HepG2 (cell line): ENCODE results near the gene VPS9D1. TPM values are rescaled to one million over a fixed set of nuclear protein-coding genes. Genes with fewer than 3 reads are reported as not detected.
A peak's percentile ranks its signal among the peaks of the same experiment; 100 is the strongest.

ENCODE experiments used
- ATF7 ChIP-seq, 2 experiments: fragments of 450-650 bp in 1 of 2; sonication (generic) in 1 of 2; formaldehyde crosslinking in 1 of 2; IDR thresholded peaks; 2 replicates each; pipeline versions ENCODE4 v1.4.0 to v1.6.1; 2016 to 2020; ENCODE audit warnings: antibody characterized with exemption in 1 of 2, mild to moderate bottlenecking in 1 of 2, missing genetic modification reagents in 1 of 2
- BCL6 ChIP-seq: IDR thresholded peaks from 2 replicates; pipeline ENCODE4 v1.6.1; 2016; ENCODE audit warnings: missing genetic modification reagents, missing compliant biosample characterization
- ELF3 ChIP-seq: IDR thresholded peaks from 2 replicates; pipeline ENCODE4 v1.6.1; 2016; ENCODE audit warnings: missing genetic modification reagents, missing compliant biosample characterization
- ISL2 ChIP-seq: sonication (generic); formaldehyde crosslinking; IDR thresholded peaks from 2 replicates; pipeline ENCODE4 v1.5.0; 2020; ENCODE audit warnings: missing genetic modification reagents
- ZC3H4 ChIP-seq: sonication (generic); formaldehyde crosslinking; IDR thresholded peaks from 2 replicates; pipeline ENCODE4 v1.4.0; 2020; ENCODE audit warnings: missing genetic modification reagents, borderline replicate concordance
- ZFX ChIP-seq: sonication (generic); formaldehyde crosslinking; IDR thresholded peaks from 2 replicates; pipeline ENCODE4 v1.4.0; 2020; ENCODE audit warnings: mild to moderate bottlenecking, low read depth, missing genetic modification reagents, moderate library complexity
- ZNF230 ChIP-seq: sonication (generic); formaldehyde crosslinking; IDR thresholded peaks from 2 replicates; pipeline ENCODE4 v1.4.0; 2020; ENCODE audit warnings: mild to moderate bottlenecking, missing genetic modification reagents
- ZNF235 ChIP-seq: sonication (generic); formaldehyde crosslinking; IDR thresholded peaks from 2 replicates; pipeline ENCODE4 v1.8.1; 2023; ENCODE audit warnings: mild to moderate bottlenecking, missing genetic modification reagents, borderline replicate concordance
- ZNF282 ChIP-seq: fragments of 450-650 bp; IDR thresholded peaks from 2 replicates; pipeline ENCODE4 v1.6.1; 2018; ENCODE audit not compliant: partially characterized antibody
- ZNF335 ChIP-seq: sonication (generic); formaldehyde crosslinking; IDR thresholded peaks from 2 replicates; pipeline ENCODE4 v1.4.0; 2020; ENCODE audit warnings: missing genetic modification reagents
- ZNF33B ChIP-seq: sonication (generic); formaldehyde crosslinking; IDR thresholded peaks from 2 replicates; pipeline ENCODE4 v1.5.1; 2020; ENCODE audit warnings: mild to moderate bottlenecking, missing genetic modification reagents
- ZNF382 ChIP-seq: sonication (generic); formaldehyde crosslinking; IDR thresholded peaks from 2 replicates; pipeline ENCODE4 v1.5.0; 2020; ENCODE audit warnings: missing genetic modification reagents, mild to moderate bottlenecking, borderline replicate concordance
- ZSCAN12 ChIP-seq: sonication (generic); formaldehyde crosslinking; IDR thresholded peaks from 2 replicates; pipeline ENCODE4 v1.9.0; 2021; ENCODE audit warnings: mild to moderate bottlenecking, missing genetic modification reagents
- ZSCAN31 ChIP-seq: sonication (generic); formaldehyde crosslinking; IDR thresholded peaks from 2 replicates; pipeline ENCODE4 v1.5.0; 2020; ENCODE audit warnings: low read depth, mild to moderate bottlenecking, missing genetic modification reagents
- polyA plus RNA-seq, 8 experiments: library from polyadenylated mRNA; depleted of rRNA in 3 of 8; stranded (reverse) in 7 of 8; unstranded in 1 of 8; fragments of >200 nt; fragmentation: Illumina TruSeq in 4 of 8; extraction: Trizol in 4 of 8; gene quantifications; 2 replicates each; pipeline versions ENCODE4 v1.2.1 to v1.2.3, GENCODE V29; 2011 to 2016; ENCODE audit warnings: low read depth in 4 of 8, missing spikeins in 1 of 8, mixed read lengths in 1 of 8; ENCODE audit not compliant: insufficient read depth in 1 of 8
- total RNA-seq, 5 experiments: library from RNA; depleted of rRNA; stranded (reverse); fragments of >200 nt; fragmentation: Illumina TruSeq; extraction: Trizol; gene quantifications; 2 replicates each; pipeline ENCODE4 v1.2.3, GENCODE V29; 2016; ENCODE audit warnings: low read depth in 1 of 5
- TF ChIP-seq, protein P1 (sequence below), 2 experiments: IDR thresholded peaks; 2 replicates each; pipeline ENCODE4 v1.6.1; 2011 to 2012; ENCODE audit warnings: low read length in 2 of 2, borderline replicate concordance in 1 of 2, low read depth in 1 of 2, mild to moderate bottlenecking in 1 of 2, moderate library complexity in 1 of 2
- TF ChIP-seq, protein P2 (sequence below): IDR thresholded peaks from 2 replicates; pipeline ENCODE4 v1.6.1; 2016; ENCODE audit warnings: missing biosample characterization, missing genetic modification reagents, low read depth
- TF ChIP-seq, protein P3 (sequence below): conservative IDR thresholded peaks from 2 replicates; pipeline ENCODE4 v1.6.1; 2018; ENCODE audit warnings: missing genetic modification reagents
- TF ChIP-seq, protein P4 (sequence below): sonication (generic); formaldehyde crosslinking; IDR thresholded peaks from 2 replicates; pipeline ENCODE4 v1.5.0; 2020; ENCODE audit warnings: missing genetic modification reagents
- TF ChIP-seq, protein P5 (sequence below): sonication (generic); formaldehyde crosslinking; IDR thresholded peaks from 2 replicates; pipeline ENCODE4 v1.8.1; 2023; ENCODE audit warnings: mild to moderate bottlenecking, missing genetic modification reagents

The VPS9D1 gene
- total and polyA plus RNA-seq, 2 of the 13 experiments (the other 11 are each of a cell fraction or from before 2014, with no cell fraction given) = 10.1 to 13.2 TPM

DNA sequence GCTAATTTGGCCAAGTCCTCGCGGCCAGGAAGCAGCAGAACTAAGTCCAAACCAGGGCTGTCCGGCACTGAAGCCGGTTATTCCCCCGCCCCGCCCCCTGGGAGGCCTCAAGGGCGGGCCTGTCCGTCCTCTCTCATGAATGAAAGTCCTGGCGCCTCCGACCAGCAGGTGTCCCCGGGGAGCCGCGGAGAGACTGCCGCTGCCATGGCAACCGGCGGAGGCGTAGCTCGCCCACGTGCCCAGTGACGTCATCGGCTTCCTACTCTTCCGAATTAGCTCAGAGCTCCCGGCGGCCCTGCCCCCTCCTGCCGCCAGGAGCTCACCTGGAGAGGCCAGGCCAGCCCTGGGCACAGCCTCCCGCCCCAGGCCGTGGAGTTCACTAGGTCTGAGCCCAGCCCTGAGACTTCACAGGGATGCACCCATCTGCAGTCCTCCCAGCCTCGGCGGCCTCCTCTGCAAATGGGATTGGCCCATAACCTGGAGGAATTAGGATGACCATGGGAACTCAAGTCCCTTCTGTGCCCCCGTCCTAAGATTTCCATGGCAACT, 20.5 kb downstream of the VPS9D1 start (continued):
- TF ChIP-seq, protein P1, sequence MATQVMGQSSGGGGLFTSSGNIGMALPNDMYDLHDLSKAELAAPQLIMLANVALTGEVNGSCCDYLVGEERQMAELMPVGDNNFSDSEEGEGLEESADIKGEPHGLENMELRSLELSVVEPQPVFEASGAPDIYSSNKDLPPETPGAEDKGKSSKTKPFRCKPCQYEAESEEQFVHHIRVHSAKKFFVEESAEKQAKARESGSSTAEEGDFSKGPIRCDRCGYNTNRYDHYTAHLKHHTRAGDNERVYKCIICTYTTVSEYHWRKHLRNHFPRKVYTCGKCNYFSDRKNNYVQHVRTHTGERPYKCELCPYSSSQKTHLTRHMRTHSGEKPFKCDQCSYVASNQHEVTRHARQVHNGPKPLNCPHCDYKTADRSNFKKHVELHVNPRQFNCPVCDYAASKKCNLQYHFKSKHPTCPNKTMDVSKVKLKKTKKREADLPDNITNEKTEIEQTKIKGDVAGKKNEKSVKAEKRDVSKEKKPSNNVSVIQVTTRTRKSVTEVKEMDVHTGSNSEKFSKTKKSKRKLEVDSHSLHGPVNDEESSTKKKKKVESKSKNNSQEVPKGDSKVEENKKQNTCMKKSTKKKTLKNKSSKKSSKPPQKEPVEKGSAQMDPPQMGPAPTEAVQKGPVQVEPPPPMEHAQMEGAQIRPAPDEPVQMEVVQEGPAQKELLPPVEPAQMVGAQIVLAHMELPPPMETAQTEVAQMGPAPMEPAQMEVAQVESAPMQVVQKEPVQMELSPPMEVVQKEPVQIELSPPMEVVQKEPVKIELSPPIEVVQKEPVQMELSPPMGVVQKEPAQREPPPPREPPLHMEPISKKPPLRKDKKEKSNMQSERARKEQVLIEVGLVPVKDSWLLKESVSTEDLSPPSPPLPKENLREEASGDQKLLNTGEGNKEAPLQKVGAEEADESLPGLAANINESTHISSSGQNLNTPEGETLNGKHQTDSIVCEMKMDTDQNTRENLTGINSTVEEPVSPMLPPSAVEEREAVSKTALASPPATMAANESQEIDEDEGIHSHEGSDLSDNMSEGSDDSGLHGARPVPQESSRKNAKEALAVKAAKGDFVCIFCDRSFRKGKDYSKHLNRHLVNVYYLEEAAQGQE (IDR thresholded peaks at IDR 0.05; ENCODE audit: borderline replicate concordance in 1 of 2, low read depth in 1 of 2, low read length in 2 of 2) = no peak
- TF ChIP-seq ZSCAN12 (CRISPR knock-in tag) (no peak), BCL6 (CRISPR knock-in tag) (peak; percentile 43; the same call in 1 of the 2 replicates), ZNF335 (CRISPR knock-in tag) (peak; percentile 42; the same call in 1 of the 2 replicates), ATF7 (IDR thresholded peaks at IDR 0.05) (peak; percentile 100), ATF7 (CRISPR knock-in tag; IDR thresholded peaks at IDR 0.05) (peak; percentile 99), ELF3 (peak; percentile 80), ZSCAN31 (peak; percentile 83; the same call in 1 of the 2 replicates), ZNF235 (CRISPR knock-in tag) (0 out of 2 replicates have a peak, but pooled peaks have one; percentile 31), ZNF33B (CRISPR knock-in tag) (no peak), ZFX (CRISPR knock-in tag) (peak; percentile 54; the same call in 1 of the 2 replicates), ISL2 (CRISPR knock-in tag) (peak; percentile 71), ZNF230 (CRISPR knock-in tag) (no peak; the same call in 1 of the 2 replicates), ZC3H4 (CRISPR knock-in tag) (no peak), ZNF282 (no peak), ZNF382 (CRISPR knock-in tag) (no peak)
- TF ChIP-seq, protein P2, sequence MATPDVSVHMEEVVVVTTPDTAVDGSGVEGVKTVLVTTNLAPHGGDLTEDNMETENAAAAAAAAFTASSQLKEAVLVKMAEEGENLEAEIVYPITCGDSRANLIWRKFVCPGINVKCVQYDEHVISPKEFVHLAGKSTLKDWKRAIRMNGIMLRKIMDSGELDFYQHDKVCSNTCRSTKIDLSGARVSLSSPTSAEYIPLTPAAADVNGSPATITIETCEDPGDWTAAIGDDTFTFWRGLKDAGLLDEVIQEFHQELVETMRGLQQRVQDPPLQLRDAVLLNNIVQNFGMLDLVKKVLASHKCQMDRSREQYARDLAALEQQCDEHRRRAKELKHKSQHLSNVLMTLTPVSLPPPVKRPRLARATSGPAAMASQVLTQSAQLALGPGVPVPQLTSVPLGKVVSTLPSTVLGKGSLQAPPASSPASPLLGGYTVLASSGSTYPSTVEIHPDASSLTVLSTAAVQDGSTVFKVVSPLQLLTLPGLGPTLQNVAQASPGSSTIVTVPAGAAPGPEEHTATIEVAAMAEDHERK = no peak
- TF ChIP-seq, protein P3, sequence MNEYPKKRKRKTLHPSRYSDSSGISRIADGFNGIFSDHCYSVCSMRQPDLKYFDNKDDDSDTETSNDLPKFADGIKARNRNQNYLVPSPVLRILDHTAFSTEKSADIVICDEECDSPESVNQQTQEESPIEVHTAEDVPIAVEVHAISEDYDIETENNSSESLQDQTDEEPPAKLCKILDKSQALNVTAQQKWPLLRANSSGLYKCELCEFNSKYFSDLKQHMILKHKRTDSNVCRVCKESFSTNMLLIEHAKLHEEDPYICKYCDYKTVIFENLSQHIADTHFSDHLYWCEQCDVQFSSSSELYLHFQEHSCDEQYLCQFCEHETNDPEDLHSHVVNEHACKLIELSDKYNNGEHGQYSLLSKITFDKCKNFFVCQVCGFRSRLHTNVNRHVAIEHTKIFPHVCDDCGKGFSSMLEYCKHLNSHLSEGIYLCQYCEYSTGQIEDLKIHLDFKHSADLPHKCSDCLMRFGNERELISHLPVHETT (CRISPR knock-in tag) = no peak; the same call in 1 of the 2 replicates
- TF ChIP-seq, protein P4, sequence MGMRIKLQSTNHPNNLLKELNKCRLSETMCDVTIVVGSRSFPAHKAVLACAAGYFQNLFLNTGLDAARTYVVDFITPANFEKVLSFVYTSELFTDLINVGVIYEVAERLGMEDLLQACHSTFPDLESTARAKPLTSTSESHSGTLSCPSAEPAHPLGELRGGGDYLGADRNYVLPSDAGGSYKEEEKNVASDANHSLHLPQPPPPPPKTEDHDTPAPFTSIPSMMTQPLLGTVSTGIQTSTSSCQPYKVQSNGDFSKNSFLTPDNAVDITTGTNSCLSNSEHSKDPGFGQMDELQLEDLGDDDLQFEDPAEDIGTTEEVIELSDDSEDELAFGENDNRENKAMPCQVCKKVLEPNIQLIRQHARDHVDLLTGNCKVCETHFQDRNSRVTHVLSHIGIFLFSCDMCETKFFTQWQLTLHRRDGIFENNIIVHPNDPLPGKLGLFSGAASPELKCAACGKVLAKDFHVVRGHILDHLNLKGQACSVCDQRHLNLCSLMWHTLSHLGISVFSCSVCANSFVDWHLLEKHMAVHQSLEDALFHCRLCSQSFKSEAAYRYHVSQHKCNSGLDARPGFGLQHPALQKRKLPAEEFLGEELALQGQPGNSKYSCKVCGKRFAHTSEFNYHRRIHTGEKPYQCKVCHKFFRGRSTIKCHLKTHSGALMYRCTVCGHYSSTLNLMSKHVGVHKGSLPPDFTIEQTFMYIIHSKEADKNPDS (CRISPR knock-in tag) = 0 out of 2 replicates have a peak, but pooled peaks have one; percentile 60
- TF ChIP-seq, protein P5, sequence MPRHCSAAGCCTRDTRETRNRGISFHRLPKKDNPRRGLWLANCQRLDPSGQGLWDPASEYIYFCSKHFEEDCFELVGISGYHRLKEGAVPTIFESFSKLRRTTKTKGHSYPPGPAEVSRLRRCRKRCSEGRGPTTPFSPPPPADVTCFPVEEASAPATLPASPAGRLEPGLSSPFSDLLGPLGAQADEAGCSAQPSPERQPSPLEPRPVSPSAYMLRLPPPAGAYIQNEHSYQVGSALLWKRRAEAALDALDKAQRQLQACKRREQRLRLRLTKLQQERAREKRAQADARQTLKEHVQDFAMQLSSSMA = peak; percentile 72; the same call in 1 of the 2 replicates
